Upper lobe of left lung (tissue), 4 donors: ENCODE results near the gene REXO4.

ENCODE experiments used
- CTCF ChIP-seq, 6 experiments: fragments of 450-650 bp in 4 of 6; fragments of 200-600 bp in 2 of 6; sonication (generic) in 2 of 6; IDR thresholded peaks; one replicate each; pipeline ENCODE4 v1.5.1; 2016 to 2019; ENCODE audit warnings: antibody characterized with exemption in 6 of 6
- POLR2AphosphoS5 ChIP-seq, 2 donors: sonication (generic); formaldehyde crosslinking; IDR thresholded peaks; one replicate each; pipeline ENCODE4 v1.5.1; 2017; ENCODE audit warnings: antibody characterized with exemption in 2 of 2

GRCh38 chr9:133385452-133385851 lies 32.4 kb downstream of the REXO4 start:
- TF ChIP-seq CTCF (IDR thresholded peaks at IDR 0.05) (no peak), POLR2AphosphoS5 (IDR thresholded peaks at IDR 0.05) (no peak)
